H1 (cell line): Measurements from ENCODE around the gene C2CD2L. TPM values are rescaled to one million over a fixed set of nuclear protein-coding genes. Genes with fewer than 3 reads are reported as not detected.

Experiments used
- CHD1 ChIP-seq: IDR thresholded peaks from 2 replicates; pipeline ENCODE4 v1.6.1; 2012; ENCODE audit warnings: low read depth, low read length, improper control_type of control experiment
- CTCF ChIP-seq, 3 experiments: IDR thresholded peaks; 1 replicate in 2 of 3; 2 replicates in 1 of 3; pipeline versions ENCODE4 v1.5.1 to v1.6.1; 2011; ENCODE audit warnings: low read length in 3 of 3, mild to moderate bottlenecking in 3 of 3, inconsistent platforms in 2 of 3, low read depth in 1 of 3, moderate library complexity in 1 of 3; ENCODE audit not compliant: insufficient read depth in 1 of 3; ENCODE audit errors: control extremely low read depth in 1 of 3
- E2F6 ChIP-seq: IDR thresholded peaks from 2 replicates; pipeline ENCODE4 v1.6.1; 2012; ENCODE audit warnings: inconsistent platforms
- PHF8 ChIP-seq: fragments of 200-600 bp; sonication (generic); conservative IDR thresholded peaks from 2 replicates; pipeline ENCODE4 v1.7.1; 2012; ENCODE audit warnings: low read depth, mild to moderate bottlenecking, inconsistent platforms, low read length, moderate library complexity
- POU5F1 ChIP-seq: IDR thresholded peaks from 2 replicates; pipeline ENCODE4 v1.6.1; 2011; ENCODE audit warnings: low read depth, mild to moderate bottlenecking, low read length, moderate library complexity
- RAD21 ChIP-seq, 2 experiments: IDR thresholded peaks in 1 of 2; conservative IDR thresholded peaks in 1 of 2; 2 replicates each; pipeline ENCODE4 v1.6.1; 2011; ENCODE audit warnings: low read depth in 2 of 2, low read length in 2 of 2, improper control_type of control experiment in 1 of 2, inconsistent platforms in 1 of 2, mild to moderate bottlenecking in 1 of 2, moderate library complexity in 1 of 2
- RBBP5 ChIP-seq: IDR thresholded peaks from 2 replicates; pipeline ENCODE4 v1.7.1; 2012; ENCODE audit warnings: low read depth, mild to moderate bottlenecking, inconsistent platforms, low read length, moderate library complexity, borderline replicate concordance
- SRF ChIP-seq: IDR thresholded peaks from 2 replicates; pipeline ENCODE4 v1.6.1; 2011; ENCODE audit warnings: mild to moderate bottlenecking, low read depth, low read length, moderate library complexity
- polyA plus RNA-seq, 7 experiments: library from polyadenylated mRNA; depleted of rRNA in 3 of 7; stranded (reverse) in 5 of 7; unstranded in 2 of 7; fragments of >200 nt in 5 of 7; fragments of 200-250 nt in 2 of 7; gene quantifications; 1 replicate in 5 of 7; 2 replicates in 1 of 7; 4 replicates in 1 of 7; pipeline versions ENCODE4 v1.2.1 to v1.2.3, GENCODE V29; 2011 to 2013; ENCODE audit warnings: missing spikeins in 2 of 7, mixed read lengths in 2 of 7
- total RNA-seq: library from RNA; stranded (reverse); fragmentation: NEBNext Ultra II Directional; extraction: Animal tissue kit (Norgen Biotek cat#: 25700); gene quantifications from 2 replicates; pipeline ENCODE4 v1.2.1, GENCODE V29; 2021

The C2CD2L gene
- total and polyA plus RNA-seq, 2 of the 8 experiments (the other 6 are each of a cell fraction or from before 2014, with no cell fraction given) = 2.5 to 4.0 TPM

GRCh38 chr11:119120639-119121007, 13.5 kb downstream of the C2CD2L start (continued):
- TF ChIP-seq CTCF (IDR thresholded peaks at IDR 0.05; ENCODE audit: control extremely low read depth in 1 of 3, insufficient read depth in 1 of 3, low read depth in 1 of 3, low read length in 3 of 3) (no peak), POU5F1 (no peak), CHD1 (no peak), RBBP5 (no peak), RAD21 (IDR thresholded peaks at IDR 0.05 in 1 of 2, conservative IDR thresholded peaks at IDR 0.05 in 1 of 2; ENCODE audit: low read depth in 2 of 2, low read length in 2 of 2) (no peak), SRF (no peak), PHF8 (no peak), E2F6 (no peak)
